ENCODE measurements around the gene CTIF. TPM values are rescaled to one million over a fixed set of nuclear protein-coding genes. Genes with fewer than 3 reads are reported as not detected.
"Not testable (repeated sequence)": the region's sequence is repeated elsewhere in the genome, so short reads cannot be mapped to it uniquely, and the experiment has no call there.

Gene CTIF
- total RNA-seq, 5 donors from 2014 or later (not counting 1 experiment from before 2014, with no cell fraction given), result 3.2 to 6.7 (median 4.7) TPM

- Mint-ChIP-seq H3K27me3 (no peaks in the 10 kb centered on the region), H3K9me3 (no peaks in the 10 kb centered on the region), H3K4me1 (peaks cover 29 to 52% (median 36%) of the 10 kb centered on the region in 3 donors), H3K36me3 (no peaks in the 10 kb centered on the region), H3K4me3 (no peak overlapping the region), H3K27ac (no peak overlapping the region)
- Histone ChIP-seq H3K36me3 (ENCODE audit: control insufficient read depth in 2 of 2, extremely low read depth in 1 of 2, insufficient read depth in 1 of 2, low read length in 1 of 2) (no peaks in the 10 kb centered on the region), H3K27me3 (replicated peaks in 1 of 2; ENCODE audit: control insufficient read depth in 2 of 2, extremely low read depth in 1 of 2, insufficient read depth in 2 of 2, low read length in 1 of 2) (no peaks in the 10 kb centered on the region), H3K4me1 (ENCODE audit: control insufficient read depth in 1 of 2, extremely low read depth in 1 of 2, insufficient read depth in 2 of 2, low read length in 2 of 2) (peaks cover 7 to 36% of the 10 kb centered on the region in 2 experiments), H3K27ac (ENCODE audit: low read length) (no peak overlapping the region), H3K4me3 (ENCODE audit: control insufficient read depth in 1 of 2, extremely low read depth in 1 of 2, low read length in 1 of 2) (no peak overlapping the region), H3K9me3 (no peaks in the 10 kb centered on the region)
- no CpG with 5 or more reads among the region's 1 CpG for WGBS (ENCODE audit: insufficient coverage)
- ChIA-PET CTCF (no interaction called here), POLR2A (interaction anchor here in 1 of 2 donors (0.7 kb wide), 1 partner anchor 23 kb away, joined by 3 read pairs; no protein-coding TSS in a partner anchor)
- DNase-seq (no peak), ATAC-seq (replicated peaks in 1 of 4) (no peak)
These were observed 269.6 kb downstream of the CTIF start for GRCh38 chr18:48808476-48808875.

- CTCF ChIA-PET, result no interaction called here
- DNase-seq, result no peak
- H3K27me3 Mint-ChIP-seq, result no peaks in the 10 kb centered on the region
- no peaks in the 10 kb centered on the region for H3K36me3 ChIP-seq (ENCODE audit: control insufficient read depth in 2 of 2, extremely low read depth in 1 of 2, insufficient read depth in 1 of 2, low read length in 1 of 2)
- H3K27ac Mint-ChIP-seq, result no peak overlapping the region
- WGBS (ENCODE audit: insufficient coverage), result no CpG with 5 or more reads among the region's 1 CpG
- no peaks in the 10 kb centered on the region for H3K9me3 ChIP-seq
- no peak for ATAC-seq (replicated peaks in 1 of 4)
- H3K4me1 ChIP-seq (ENCODE audit: control insufficient read depth in 1 of 2, extremely low read depth in 1 of 2, insufficient read depth in 2 of 2, low read length in 2 of 2), result peaks cover 8 to 45% of the 10 kb centered on the region in 2 experiments
- no peak overlapping the region for H3K4me3 ChIP-seq (ENCODE audit: control insufficient read depth in 1 of 2, extremely low read depth in 1 of 2, low read length in 1 of 2)
- peaks cover 38 to 57% (median 45%) of the 10 kb centered on the region in 3 donors for H3K4me1 Mint-ChIP-seq
- no peak overlapping the region for H3K27ac ChIP-seq (ENCODE audit: low read length)
- H3K4me3 Mint-ChIP-seq, result no peak overlapping the region
- H3K27me3 ChIP-seq (replicated peaks in 1 of 2; ENCODE audit: control insufficient read depth in 2 of 2, extremely low read depth in 1 of 2, insufficient read depth in 2 of 2, low read length in 1 of 2), result no peaks in the 10 kb centered on the region
- no peaks in the 10 kb centered on the region for H3K9me3 Mint-ChIP-seq
- no peaks in the 10 kb centered on the region for H3K36me3 Mint-ChIP-seq
- POLR2A ChIA-PET, result interaction anchor here (0.6 to 0.7 kb wide), 2 partner anchors 27 to 93 kb away, joined by 3 to 7 read pairs; no protein-coding TSS in a partner anchor
These were observed 270.5 kb downstream of the CTIF start for GRCh38 chr18:48809365-48809764.

DNA sequence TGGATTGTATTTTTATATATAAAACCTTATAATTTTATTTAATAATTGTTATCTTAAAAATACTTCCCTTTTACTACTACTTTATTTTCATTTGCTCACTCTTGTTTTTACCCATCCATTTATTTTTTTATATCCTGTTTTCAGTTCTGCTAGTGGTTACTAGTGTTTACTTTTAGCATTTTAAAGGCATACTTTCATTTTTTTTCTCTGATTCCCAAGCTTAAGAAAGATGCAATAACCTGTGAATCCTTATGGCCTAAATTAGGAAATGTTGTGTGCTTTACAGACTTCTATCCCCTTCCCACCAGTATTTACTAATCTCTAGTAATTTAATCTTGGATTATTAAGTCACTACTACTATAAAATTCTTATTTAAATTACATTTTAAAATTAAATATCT lies 272.0 kb downstream of the CTIF start:
- Mint-ChIP-seq H3K27ac (no peak overlapping the region), H3K27me3 (no peaks in the 10 kb centered on the region), H3K9me3 (no peaks in the 10 kb centered on the region), H3K36me3 (no peaks in the 10 kb centered on the region), H3K4me1 (peaks cover 39 to 63% (median 47%) of the 10 kb centered on the region in 3 donors), H3K4me3 (no peak overlapping the region)
- DNase-seq (no peak), ATAC-seq (replicated peaks in 1 of 4) (no peak)
- Histone ChIP-seq H3K9me3 (no peaks in the 10 kb centered on the region), H3K27ac (ENCODE audit: low read length) (no peak overlapping the region), H3K4me3 (ENCODE audit: control insufficient read depth in 1 of 2, extremely low read depth in 1 of 2, low read length in 1 of 2) (no peak overlapping the region), H3K4me1 (ENCODE audit: control insufficient read depth in 1 of 2, extremely low read depth in 1 of 2, insufficient read depth in 2 of 2, low read length in 2 of 2) (peaks cover 8 to 59% of the 10 kb centered on the region in 2 experiments), H3K27me3 (replicated peaks in 1 of 2; ENCODE audit: control insufficient read depth in 2 of 2, extremely low read depth in 1 of 2, insufficient read depth in 2 of 2, low read length in 1 of 2) (no peaks in the 10 kb centered on the region), H3K36me3 (ENCODE audit: control insufficient read depth in 2 of 2, extremely low read depth in 1 of 2, insufficient read depth in 1 of 2, low read length in 1 of 2) (no peaks in the 10 kb centered on the region)
- CTCF ChIA-PET, result no interaction called here
- POLR2A ChIA-PET, result interaction anchor here in 1 of 2 donors (0.6 to 0.7 kb wide), 2 partner anchors 103 to 141 kb away, joined by 3 to 4 read pairs; no protein-coding TSS in a partner anchor

- POLR2A ChIA-PET, result no interaction called here
- Histone ChIP-seq H3K4me3 (ENCODE audit: control insufficient read depth in 1 of 2, extremely low read depth in 1 of 2, low read length in 1 of 2) (no peak overlapping the region), H3K27ac (ENCODE audit: low read length) (no peak overlapping the region), H3K27me3 (replicated peaks in 1 of 2; ENCODE audit: control insufficient read depth in 2 of 2, extremely low read depth in 1 of 2, insufficient read depth in 2 of 2, low read length in 1 of 2) (no peaks in the 10 kb centered on the region), H3K9me3 (no peaks in the 10 kb centered on the region), H3K4me1 (ENCODE audit: control insufficient read depth in 1 of 2, extremely low read depth in 1 of 2, insufficient read depth in 2 of 2, low read length in 2 of 2) (peaks cover 7 to 59% of the 10 kb centered on the region in 2 experiments), H3K36me3 (ENCODE audit: control insufficient read depth in 2 of 2, extremely low read depth in 1 of 2, insufficient read depth in 1 of 2, low read length in 1 of 2) (no peaks in the 10 kb centered on the region)
- H3K4me1 Mint-ChIP-seq, result peaks cover 33 to 63% (median 42%) of the 10 kb centered on the region in 3 donors
- no peak overlapping the region for H3K4me3 Mint-ChIP-seq
- no peak overlapping the region for H3K27ac Mint-ChIP-seq
- DNase-seq (peak in 1 of 35 experiments; percentile 7), ATAC-seq (replicated peaks in 1 of 4) (no peak)
- no peaks in the 10 kb centered on the region for H3K9me3 Mint-ChIP-seq
- no peaks in the 10 kb centered on the region for H3K27me3 Mint-ChIP-seq
- WGBS (ENCODE audit: insufficient coverage), result no CpG with 5 or more reads among the region's 3 CpGs
- no peaks in the 10 kb centered on the region for H3K36me3 Mint-ChIP-seq
- CTCF ChIA-PET, result no interaction called here
These were observed 272.6 kb downstream of the CTIF start for GRCh38 chr18:48811401-48811800.

DNA sequence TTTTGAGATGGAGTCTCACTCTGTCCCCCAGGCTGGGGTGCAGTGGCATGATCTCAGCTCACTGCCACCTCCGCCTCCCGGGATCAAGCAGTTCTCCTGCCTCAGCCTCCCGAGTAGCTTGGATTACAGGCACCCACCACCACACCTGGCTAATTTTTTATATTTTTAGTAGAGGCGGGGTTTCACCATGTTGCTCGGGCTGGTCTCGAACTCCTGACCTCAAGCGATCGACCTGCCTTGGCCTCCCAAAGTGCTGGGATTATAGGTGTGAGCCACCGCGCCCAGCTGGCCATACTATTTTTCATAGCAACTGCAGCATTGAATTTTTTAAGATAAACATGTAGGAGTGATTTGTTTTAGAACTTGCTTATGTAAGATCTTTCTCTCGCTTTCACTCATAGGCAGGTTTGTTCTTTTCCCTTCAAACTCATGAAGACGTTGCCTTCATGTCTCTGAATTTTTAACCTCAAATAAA lies 273.2 kb downstream of the CTIF start:
- H3K36me3 Mint-ChIP-seq; CTCF ChIA-PET; H3K36me3 ChIP-seq (ENCODE audit: control insufficient read depth in 2 of 2, extremely low read depth in 1 of 2, insufficient read depth in 1 of 2, low read length in 1 of 2); H3K27me3 Mint-ChIP-seq; H3K9me3 ChIP-seq; H3K27me3 ChIP-seq (replicated peaks in 1 of 2; ENCODE audit: control insufficient read depth in 2 of 2, extremely low read depth in 1 of 2, insufficient read depth in 2 of 2, low read length in 1 of 2); H3K9me3 Mint-ChIP-seq; ATAC-seq (replicated peaks in 1 of 4); H3K4me3 ChIP-seq (ENCODE audit: control insufficient read depth in 1 of 2, extremely low read depth in 1 of 2, low read length in 1 of 2); POLR2A ChIA-PET; H3K4me3 Mint-ChIP-seq: not testable (repeated sequence)
- peak overlapping the region in 1 of 2 donors; percentile 25 for H3K27ac Mint-ChIP-seq
- peak in 1 of 35 experiments; percentile 2 for DNase-seq
- peaks cover 3 to 59% of the 10 kb centered on the region in 2 experiments for H3K4me1 ChIP-seq (ENCODE audit: control insufficient read depth in 1 of 2, extremely low read depth in 1 of 2, insufficient read depth in 2 of 2, low read length in 2 of 2)
- H3K27ac ChIP-seq (ENCODE audit: low read length), result peak overlapping the region; percentile 98
- no CpG with 5 or more reads among the region's 12 CpGs for WGBS (ENCODE audit: insufficient coverage)
- H3K4me1 Mint-ChIP-seq, result peaks cover 26 to 60% (median 36%) of the 10 kb centered on the region in 3 donors

DNA sequence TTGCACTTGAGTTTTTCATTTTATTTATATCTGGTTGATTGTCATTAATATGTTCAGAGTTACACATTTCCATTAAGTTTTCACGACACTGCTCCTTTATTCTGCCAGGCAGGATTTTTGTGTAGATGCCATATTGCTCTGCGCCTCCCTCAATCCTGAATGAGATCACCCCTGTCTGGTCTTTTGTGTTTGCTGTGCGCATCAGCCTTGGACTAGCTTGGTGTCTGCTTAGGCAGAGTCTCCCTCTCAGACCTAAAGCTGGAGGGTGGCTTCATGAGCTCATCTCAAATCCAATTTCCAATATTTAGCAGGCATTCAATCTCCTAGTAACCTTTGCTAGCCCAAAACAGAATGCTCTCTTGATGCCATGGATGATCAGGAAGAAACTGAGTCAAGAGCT lies 274.5 kb downstream of the CTIF start:
- no peak for ATAC-seq (replicated peaks in 1 of 4)
- no peaks in the 10 kb centered on the region for H3K9me3 ChIP-seq
- CTCF ChIA-PET, result interaction anchor here in 1 of 2 donors (1.4 to 2.1 kb wide), 3 partner anchors 20 to 139 kb away, joined by 4 to 6 read pairs (median 5); no protein-coding TSS in a partner anchor

More for the DNA sequence above, 274.5 kb downstream of the CTIF start:
- Histone ChIP-seq H3K27ac (ENCODE audit: low read length) (peak overlapping the region; percentile 98), H3K27me3 (replicated peaks in 1 of 2; ENCODE audit: control insufficient read depth in 2 of 2, extremely low read depth in 1 of 2, insufficient read depth in 2 of 2, low read length in 1 of 2) (no peaks in the 10 kb centered on the region), H3K4me1 (ENCODE audit: control insufficient read depth in 1 of 2, extremely low read depth in 1 of 2, insufficient read depth in 2 of 2, low read length in 2 of 2) (peaks cover 2 to 53% of the 10 kb centered on the region in 2 experiments), H3K36me3 (ENCODE audit: control insufficient read depth in 2 of 2, extremely low read depth in 1 of 2, insufficient read depth in 1 of 2, low read length in 1 of 2) (no peaks in the 10 kb centered on the region), H3K4me3 (ENCODE audit: control insufficient read depth in 1 of 2, extremely low read depth in 1 of 2, low read length in 1 of 2) (no peak overlapping the region)
- DNase-seq, result peak in 1 of 35 experiments; percentile 4
- Mint-ChIP-seq H3K36me3 (no peaks in the 10 kb centered on the region), H3K9me3 (no peaks in the 10 kb centered on the region), H3K4me1 (peaks cover 29 to 54% (median 30%) of the 10 kb centered on the region in 3 donors), H3K4me3 (no peak overlapping the region), H3K27me3 (no peaks in the 10 kb centered on the region), H3K27ac (peak overlapping the region; percentile 89 to 93)
- WGBS (ENCODE audit: insufficient coverage), result 100% methylated on average over 2 of the region's 3 CpGs
- POLR2A ChIA-PET, result interaction anchor here in 1 of 2 donors (0.5 to 2.4 kb wide), 9 partner anchors 19 to 138 kb away, joined by 3 to 16 read pairs (median 5); no protein-coding TSS in a partner anchor

All from T-cell (primary cell).